ENCODE measurements around the gene ARSA.

- TF ChIP-seq CTCF (IDR thresholded peaks at IDR 0.05), result no peak
- no peak for TF ChIP-seq REST (IDR thresholded peaks at IDR 0.05; ENCODE audit: insufficient read depth in 1 of 2, low read depth in 2 of 2, low read length in 1 of 2)
- no peak for TF ChIP-seq POLR2AphosphoS5 (IDR thresholded peaks at IDR 0.05; ENCODE audit: low read depth, low read length)
- no peak for TF ChIP-seq SIN3A (IDR thresholded peaks at IDR 0.05; ENCODE audit: borderline replicate concordance, insufficient read depth, low read depth, low read length)
Observed at GRCh38 chr22:50601669-50602337, 26.1 kb downstream of the ARSA start.
